ENCODE measurements around the gene GRIN2B. TPM values are rescaled to one million over a fixed set of nuclear protein-coding genes. Genes with fewer than 3 reads are reported as not detected.

GRIN2B gene
- total and polyA plus RNA-seq, 7 donors: under 0.01 TPM; not detected in 6

DNA sequence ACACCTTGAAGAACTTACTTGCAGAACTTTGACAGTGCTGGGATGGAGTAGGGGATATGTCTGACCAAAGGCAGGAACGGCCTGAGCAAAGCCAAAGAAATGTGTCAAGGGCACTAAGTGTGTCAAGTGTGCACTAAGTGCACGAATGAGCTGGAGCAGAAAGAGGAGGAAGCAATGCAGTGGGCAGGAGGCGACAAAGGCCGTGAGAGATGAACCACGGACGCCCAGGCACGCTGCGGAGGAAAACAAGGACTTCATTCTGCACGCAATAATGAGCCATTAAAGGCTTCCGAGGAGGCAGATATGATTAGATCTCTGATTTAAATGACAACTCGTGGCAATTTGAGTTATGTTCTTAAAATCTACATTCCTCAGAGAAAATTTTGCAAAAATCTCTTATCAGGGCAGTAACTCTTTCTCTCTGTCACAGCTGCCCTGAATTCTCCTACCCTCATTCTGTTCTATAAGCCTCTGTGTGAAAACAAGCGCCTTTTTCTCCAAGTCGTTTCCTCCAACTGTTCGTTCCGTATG, 25.3 kb downstream of the GRIN2B start:
- no peak for DNase-seq
- intact Hi-C loops (cut with DNase I): no loop called here
- Histone ChIP-seq H3K4me1 (no peaks in the 10 kb centered on the region), H3K4me3 (no peak overlapping the region), H3K27me3 (ENCODE audit: insufficient read depth in 3 of 3, low read length in 2 of 3) (no peaks in the 10 kb centered on the region), H3K9me3 (no peaks in the 10 kb centered on the region), H3K36me3 (ENCODE audit: insufficient read depth in 1 of 2, low read depth in 1 of 2) (no peaks in the 10 kb centered on the region), H3K27ac (no peak overlapping the region)
- TF ChIP-seq, protein P1, sequence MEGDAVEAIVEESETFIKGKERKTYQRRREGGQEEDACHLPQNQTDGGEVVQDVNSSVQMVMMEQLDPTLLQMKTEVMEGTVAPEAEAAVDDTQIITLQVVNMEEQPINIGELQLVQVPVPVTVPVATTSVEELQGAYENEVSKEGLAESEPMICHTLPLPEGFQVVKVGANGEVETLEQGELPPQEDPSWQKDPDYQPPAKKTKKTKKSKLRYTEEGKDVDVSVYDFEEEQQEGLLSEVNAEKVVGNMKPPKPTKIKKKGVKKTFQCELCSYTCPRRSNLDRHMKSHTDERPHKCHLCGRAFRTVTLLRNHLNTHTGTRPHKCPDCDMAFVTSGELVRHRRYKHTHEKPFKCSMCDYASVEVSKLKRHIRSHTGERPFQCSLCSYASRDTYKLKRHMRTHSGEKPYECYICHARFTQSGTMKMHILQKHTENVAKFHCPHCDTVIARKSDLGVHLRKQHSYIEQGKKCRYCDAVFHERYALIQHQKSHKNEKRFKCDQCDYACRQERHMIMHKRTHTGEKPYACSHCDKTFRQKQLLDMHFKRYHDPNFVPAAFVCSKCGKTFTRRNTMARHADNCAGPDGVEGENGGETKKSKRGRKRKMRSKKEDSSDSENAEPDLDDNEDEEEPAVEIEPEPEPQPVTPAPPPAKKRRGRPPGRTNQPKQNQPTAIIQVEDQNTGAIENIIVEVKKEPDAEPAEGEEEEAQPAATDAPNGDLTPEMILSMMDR (IDR thresholded peaks at IDR 0.05): no peak
- WGBS, 3 donors: 81 to 86% (median 82%) methylated on average over 15 of the region's 15 CpGs
- ATAC-seq: no peak

DNA sequence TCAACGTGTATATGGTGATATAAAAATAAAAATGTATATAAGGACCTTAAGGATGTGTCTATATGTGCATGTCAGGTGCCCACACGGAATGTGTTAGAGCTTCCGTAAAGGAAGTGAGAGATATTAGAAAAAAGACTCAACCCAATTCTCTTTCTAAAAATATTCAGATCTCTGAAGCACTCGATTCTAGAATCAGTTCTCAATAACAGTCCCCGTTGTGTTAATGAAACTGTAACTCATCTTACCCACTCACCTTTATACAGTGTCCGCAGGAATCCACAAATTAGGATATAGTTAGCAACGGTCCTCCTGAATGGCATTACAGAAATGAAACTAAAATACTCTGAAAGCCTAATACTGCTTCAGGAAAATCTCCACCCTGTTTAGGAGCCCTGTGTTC, 29.3 kb downstream of the GRIN2B start:
- 81 to 85% (median 83%) methylated on average over 7 of the region's 7 CpGs for WGBS, 3 donors
- no peak for DNase-seq
- Histone ChIP-seq H3K9me3 (no peaks in the 10 kb centered on the region), H3K4me3 (no peak overlapping the region), H3K27ac (no peak overlapping the region), H3K36me3 (ENCODE audit: insufficient read depth in 1 of 2, low read depth in 1 of 2) (no peaks in the 10 kb centered on the region), H3K27me3 (ENCODE audit: insufficient read depth in 3 of 3, low read length in 2 of 3) (peaks cover 0 to 2% (median 0%) of the 10 kb centered on the region in 3 donors), H3K4me1 (no peaks in the 10 kb centered on the region)
- no peak for ATAC-seq
- TF ChIP-seq, protein P1 (IDR thresholded peaks at IDR 0.05): no peak
- intact Hi-C loops (cut with DNase I): no loop called here

DNA sequence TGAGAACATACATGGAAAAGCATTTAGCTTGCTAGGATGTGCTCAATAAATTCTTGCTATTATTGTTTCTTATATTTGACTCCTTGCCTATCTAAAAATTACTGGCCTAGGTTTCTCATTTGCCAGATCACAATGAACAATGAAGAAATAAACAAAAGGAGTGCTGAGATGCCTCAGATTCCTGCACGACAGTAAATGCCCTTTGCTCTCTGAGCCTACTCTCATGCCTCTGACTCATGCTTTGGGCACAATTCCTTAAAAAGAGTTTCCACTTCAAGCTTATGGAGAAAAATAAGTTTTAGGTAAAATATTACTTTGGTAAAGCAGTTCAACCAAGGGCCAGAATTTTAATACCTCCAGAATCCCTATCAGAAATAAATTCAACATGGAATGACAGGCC, 30.9 kb downstream of the GRIN2B start:
- 37 to 58% (median 37%) methylated on average over 1 of the region's 1 CpG for WGBS, 3 donors
- Histone ChIP-seq H3K9me3 (no peaks in the 10 kb centered on the region), H3K27me3 (ENCODE audit: insufficient read depth in 3 of 3, low read length in 2 of 3) (peaks cover 0 to 2% (median 0%) of the 10 kb centered on the region in 3 donors), H3K27ac (no peak overlapping the region), H3K4me3 (no peak overlapping the region), H3K4me1 (no peaks in the 10 kb centered on the region), H3K36me3 (ENCODE audit: insufficient read depth in 1 of 2, low read depth in 1 of 2) (no peaks in the 10 kb centered on the region)
- ATAC-seq (no peak), DNase-seq (no peak)
- intact Hi-C loops (cut with DNase I): no loop called here
- TF ChIP-seq, protein P1 (IDR thresholded peaks at IDR 0.05): no peak

DNA sequence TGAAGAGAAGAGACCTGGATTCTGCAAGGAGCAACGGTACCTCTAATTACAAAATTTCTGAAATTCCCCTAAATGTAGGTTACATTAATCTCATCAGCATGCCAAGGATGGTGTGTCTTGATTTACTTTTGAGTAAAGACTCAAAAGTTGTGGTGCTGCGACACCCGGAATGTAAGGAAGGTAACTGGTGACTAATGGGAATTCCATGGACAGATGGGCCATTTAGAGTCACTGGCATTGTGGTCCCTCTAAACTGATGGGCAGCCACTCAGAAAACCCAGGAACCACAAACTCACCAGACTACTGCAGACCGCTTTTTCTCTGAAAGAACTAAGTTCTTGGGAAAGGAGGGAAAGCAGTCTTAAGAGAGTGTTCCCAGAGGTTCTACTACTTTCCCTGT, 32.8 kb downstream of the GRIN2B start:
- H3K27ac ChIP-seq: no peak overlapping the region
- no peaks in the 10 kb centered on the region for H3K4me1 ChIP-seq
- WGBS, 3 donors: 93 to 96% (median 94%) methylated on average over 4 of the region's 4 CpGs
- H3K9me3 ChIP-seq: no peaks in the 10 kb centered on the region
- DNase-seq: no peak
- no peaks in the 10 kb centered on the region for H3K36me3 ChIP-seq (ENCODE audit: insufficient read depth in 1 of 2, low read depth in 1 of 2)
- H3K4me3 ChIP-seq: no peak overlapping the region
- no peak for ATAC-seq
- intact Hi-C loops (cut with DNase I): no loop called here
- peaks cover 0 to 2% (median 0%) of the 10 kb centered on the region in 3 donors for H3K27me3 ChIP-seq (ENCODE audit: insufficient read depth in 3 of 3, low read length in 2 of 3)
- TF ChIP-seq, protein P1 (IDR thresholded peaks at IDR 0.05): no peak
